NB4 (cell line): ENCODE results near the gene LRRC2.
"Not testable (repeated sequence)": the region's sequence is repeated elsewhere in the genome, so short reads cannot be mapped to it uniquely, and the experiment has no call there.

Experiments used
- DNase-seq: peaks from one replicate; pipeline ENCODE4 v3.0.0; 2010; ENCODE audit warnings: low read depth
- H3K4me3 ChIP-seq: one replicate; pipeline ENCODE4 v1.5.1; 2011; ENCODE audit warnings: mild to moderate bottlenecking, low read depth, low read length, moderate library complexity
- MYC ChIP-seq: IDR thresholded peaks from 2 replicates; pipeline ENCODE4 v1.6.1; 2011; ENCODE audit warnings: low read depth, low read length
- POLR2A ChIP-seq: IDR thresholded peaks from 2 replicates; pipeline ENCODE4 v1.6.1; 2011; ENCODE audit warnings: mild to moderate bottlenecking; ENCODE audit not compliant: insufficient read length; ENCODE audit errors: extremely low read depth
- TF ChIP-seq, protein P1 (sequence below): IDR thresholded peaks from 2 replicates; pipeline ENCODE4 v1.6.1; 2011; ENCODE audit warnings: low read depth, low read length
- TF ChIP-seq, protein P2 (sequence below): IDR thresholded peaks from one replicate; pipeline ENCODE4 v1.5.1; 2012; ENCODE audit warnings: low read depth, low read length

Gene LRRC2

GRCh38 chr3:46585799-46586693, 19.9 kb upstream of the LRRC2 start:
- no peak for DNase-seq
- TF ChIP-seq MYC = no peak
- TF ChIP-seq, protein P1, sequence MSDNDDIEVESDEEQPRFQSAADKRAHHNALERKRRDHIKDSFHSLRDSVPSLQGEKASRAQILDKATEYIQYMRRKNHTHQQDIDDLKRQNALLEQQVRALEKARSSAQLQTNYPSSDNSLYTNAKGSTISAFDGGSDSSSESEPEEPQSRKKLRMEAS = no peak
- TF ChIP-seq POLR2A = no peak
- TF ChIP-seq, protein P2, sequence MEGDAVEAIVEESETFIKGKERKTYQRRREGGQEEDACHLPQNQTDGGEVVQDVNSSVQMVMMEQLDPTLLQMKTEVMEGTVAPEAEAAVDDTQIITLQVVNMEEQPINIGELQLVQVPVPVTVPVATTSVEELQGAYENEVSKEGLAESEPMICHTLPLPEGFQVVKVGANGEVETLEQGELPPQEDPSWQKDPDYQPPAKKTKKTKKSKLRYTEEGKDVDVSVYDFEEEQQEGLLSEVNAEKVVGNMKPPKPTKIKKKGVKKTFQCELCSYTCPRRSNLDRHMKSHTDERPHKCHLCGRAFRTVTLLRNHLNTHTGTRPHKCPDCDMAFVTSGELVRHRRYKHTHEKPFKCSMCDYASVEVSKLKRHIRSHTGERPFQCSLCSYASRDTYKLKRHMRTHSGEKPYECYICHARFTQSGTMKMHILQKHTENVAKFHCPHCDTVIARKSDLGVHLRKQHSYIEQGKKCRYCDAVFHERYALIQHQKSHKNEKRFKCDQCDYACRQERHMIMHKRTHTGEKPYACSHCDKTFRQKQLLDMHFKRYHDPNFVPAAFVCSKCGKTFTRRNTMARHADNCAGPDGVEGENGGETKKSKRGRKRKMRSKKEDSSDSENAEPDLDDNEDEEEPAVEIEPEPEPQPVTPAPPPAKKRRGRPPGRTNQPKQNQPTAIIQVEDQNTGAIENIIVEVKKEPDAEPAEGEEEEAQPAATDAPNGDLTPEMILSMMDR = no peak
- no peak overlapping the region for H3K4me3 ChIP-seq

DNA sequence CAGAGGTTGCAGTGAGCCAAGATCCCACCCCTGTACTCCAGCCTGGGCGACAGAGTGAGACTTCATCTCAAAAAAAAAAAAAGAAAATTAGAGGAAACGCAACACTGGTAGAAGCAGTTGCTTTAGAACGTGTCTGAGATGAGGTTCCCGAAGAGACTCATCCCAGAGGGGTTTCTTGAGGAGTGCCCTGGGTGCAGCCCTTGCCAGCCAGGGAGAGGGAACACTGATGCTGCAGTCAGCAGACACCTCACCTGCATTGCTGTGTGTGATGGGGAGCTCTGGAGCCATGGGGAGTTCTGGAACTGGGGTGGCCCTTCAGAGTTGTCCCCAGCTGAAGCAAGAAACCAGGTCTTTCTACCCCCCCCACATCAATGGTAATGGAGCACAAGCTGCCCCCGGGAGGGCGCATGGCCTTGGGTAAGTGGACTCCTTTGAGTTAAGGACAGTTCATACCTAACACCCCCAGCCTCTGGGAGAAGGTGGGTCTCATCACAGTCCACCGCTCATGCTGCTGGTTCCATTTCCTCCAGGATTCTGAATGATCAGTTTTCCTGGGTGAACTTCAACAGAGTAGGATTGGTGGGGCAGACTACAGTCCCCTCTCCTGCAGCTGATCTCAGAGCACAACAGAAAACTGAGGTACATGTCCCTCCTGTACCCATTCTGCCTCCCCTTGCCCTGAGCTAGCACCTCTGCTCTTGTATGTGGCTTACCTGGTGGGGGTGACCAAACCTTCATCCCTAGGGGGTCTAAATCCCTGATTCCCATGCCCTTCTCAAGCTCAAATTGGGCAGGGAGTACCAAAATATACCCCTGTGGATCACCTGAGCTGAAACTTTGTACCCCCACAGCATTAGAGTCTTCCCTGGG, 18.7 kb upstream of the LRRC2 start:
- H3K4me3 ChIP-seq = no peak overlapping the region
- DNase-seq = no peak
- TF ChIP-seq, protein P1 = no peak
- TF ChIP-seq, protein P2 = no peak
- TF ChIP-seq MYC = no peak
- no peak for TF ChIP-seq POLR2A

GRCh38 chr3:46580675-46581074, 14.6 kb upstream of the LRRC2 start:
- no peak overlapping the region for H3K4me3 ChIP-seq
- DNase-seq = no peak
- no peak for TF ChIP-seq POLR2A
- TF ChIP-seq, protein P1 = no peak
- TF ChIP-seq, protein P2 = no peak
- TF ChIP-seq MYC = no peak

DNA sequence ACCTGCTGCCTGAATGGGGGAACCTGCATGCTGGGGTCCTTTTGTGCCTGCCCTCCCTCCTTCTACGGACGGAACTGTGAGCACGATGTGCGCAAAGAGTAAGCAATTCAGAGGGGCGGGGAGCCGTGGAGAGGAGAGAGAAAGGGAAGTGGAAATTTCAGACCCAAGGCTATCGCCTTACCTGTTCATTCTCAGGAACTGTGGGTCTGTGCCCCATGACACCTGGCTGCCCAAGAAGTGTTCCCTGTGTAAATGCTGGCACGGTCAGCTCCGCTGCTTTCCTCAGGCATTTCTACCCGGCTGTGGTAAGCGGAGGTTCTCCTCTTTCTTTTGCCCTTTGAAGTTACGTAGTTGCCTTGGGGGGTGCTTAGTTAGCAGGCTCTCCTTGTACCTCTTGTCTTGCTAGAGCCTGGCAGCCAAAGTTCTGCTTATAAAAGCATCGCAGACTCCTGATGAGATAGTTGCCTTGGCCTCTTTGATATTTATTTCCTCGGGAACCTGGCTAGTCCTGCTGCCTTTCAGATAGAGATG, 13.7 kb upstream of the LRRC2 start:
- TF ChIP-seq MYC (no peak), POLR2A (no peak)
- TF ChIP-seq, protein P2 = no peak
- TF ChIP-seq, protein P1 = no peak
- H3K4me3 ChIP-seq = no peak overlapping the region
- no peak for DNase-seq

DNA sequence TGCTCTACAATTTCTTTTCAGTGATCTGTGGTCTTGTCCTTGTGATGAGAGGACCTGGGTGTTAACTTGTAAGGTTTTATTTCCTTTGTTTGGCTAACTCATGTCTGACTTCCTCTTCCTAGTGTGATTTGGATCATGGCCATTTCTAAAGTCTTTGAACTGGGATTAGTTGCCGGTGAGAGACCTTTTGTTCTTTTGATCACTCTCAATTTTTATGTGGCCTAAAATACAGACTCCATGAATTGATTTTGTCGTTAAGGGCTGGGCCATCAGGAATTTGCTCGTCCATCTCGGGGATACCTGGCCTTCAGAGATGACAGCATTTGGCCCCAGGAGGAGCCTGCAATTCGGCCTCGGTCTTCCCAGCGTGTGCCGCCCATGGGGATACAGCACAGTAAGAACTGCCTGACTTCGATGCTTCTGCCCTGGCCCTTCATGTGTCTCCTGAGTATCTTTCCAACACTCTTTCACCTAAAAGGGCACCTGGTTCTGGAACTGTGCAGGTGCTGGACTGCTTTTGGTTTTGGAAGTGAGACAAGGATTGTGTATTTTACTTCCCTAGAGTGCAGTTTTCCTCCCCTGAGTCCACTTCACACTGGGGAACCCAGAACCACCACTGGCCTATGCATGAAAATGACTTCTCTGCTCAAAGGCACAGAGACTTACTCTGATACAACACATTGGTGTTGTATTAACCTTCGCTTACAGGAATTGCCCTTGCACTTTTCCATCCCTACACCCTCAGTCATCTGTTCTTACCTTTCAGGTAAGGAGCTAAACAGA, 13.1 kb upstream of the LRRC2 start:
- peak; percentile 12 for DNase-seq
- TF ChIP-seq, protein P1 = no peak
- no peak for TF ChIP-seq POLR2A
- no peak overlapping the region for H3K4me3 ChIP-seq

DNA sequence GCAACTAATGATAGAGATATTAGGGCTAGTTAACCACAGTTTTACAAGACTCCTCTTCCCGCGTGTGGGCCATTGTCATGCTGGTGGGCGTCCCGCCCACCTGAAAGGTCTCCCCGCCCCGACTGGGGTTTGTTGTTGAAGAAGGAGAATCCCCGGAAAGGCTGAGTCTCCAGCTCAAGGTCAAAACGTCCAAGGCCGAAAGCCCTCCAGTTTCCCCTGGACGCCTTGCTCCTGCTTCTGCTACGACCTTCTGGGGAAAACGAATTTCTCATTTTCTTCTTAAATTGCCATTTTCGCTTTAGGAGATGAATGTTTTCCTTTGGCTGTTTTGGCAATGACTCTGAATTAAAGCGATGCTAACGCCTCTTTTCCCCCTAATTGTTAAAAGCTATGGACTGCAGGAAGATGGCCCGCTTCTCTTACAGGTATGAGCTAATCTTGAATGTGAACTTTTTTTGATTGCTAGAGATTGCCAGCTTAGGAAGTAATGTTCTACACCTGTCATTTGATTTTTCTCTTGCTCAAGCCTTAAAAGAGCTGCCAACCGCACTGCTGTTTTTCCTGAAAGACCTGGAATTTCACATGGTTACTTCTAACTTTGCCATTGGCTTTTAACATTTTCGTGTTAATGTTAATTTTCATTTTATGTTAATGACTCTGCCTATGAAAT, 11.6 kb upstream of the LRRC2 start:
- DNase-seq, H3K4me3 ChIP-seq: not testable (repeated sequence)
